Activated T-helper 1 cell treated with anti-CD3 and anti-CD28 coated beads, Interleukin-2, amount 50 U/mL, for 16 hours (primary cell): ENCODE results near the gene ZSCAN25.
"Not testable (repeated sequence)": the region's sequence is repeated elsewhere in the genome, so short reads cannot be mapped to it uniquely, and the experiment has no call there.

Source experiments
- DNase-seq, 2 donors: peaks; one replicate each; pipeline ENCODE4 v3.0.0-alpha.2; 2020; ENCODE audit warnings: low read depth in 1 of 2, low spot score in 1 of 2

Gene ZSCAN25

GRCh38 chr7:99616359-99617191 is at the start of gene ZSCAN25:
Gene ZSCAN25, plus strand, starts transcription at chr7:99616946. Its CDS starts 2,661 bp downstream, at chr7:99619607.
- peak; percentile 73 to 75 for DNase-seq

GRCh38 chr7:99568770-99569169 is 48.0 kb upstream of the ZSCAN25 start:
- not testable (repeated sequence) for DNase-seq

- no peak for DNase-seq
Measured at GRCh38 chr7:99571768-99572167, 45.0 kb upstream of the ZSCAN25 start.

GRCh38 chr7:99573257-99573656 is 43.5 kb upstream of the ZSCAN25 start:
- DNase-seq: no peak

- no peak for DNase-seq
Measured at GRCh38 chr7:99576251-99576650, 40.5 kb upstream of the ZSCAN25 start.

- no peak for DNase-seq
Measured at GRCh38 chr7:99579281-99579955, 37.3 kb upstream of the ZSCAN25 start.

- DNase-seq: peak in 1 of 2 donors; percentile 43
Measured at GRCh38 chr7:99579956-99580777, 36.6 kb upstream of the ZSCAN25 start.

- DNase-seq: not testable (repeated sequence)
Measured at GRCh38 chr7:99580778-99581332, 35.9 kb upstream of the ZSCAN25 start.

GRCh38 chr7:99588868-99589267 is 27.9 kb upstream of the ZSCAN25 start:
- DNase-seq: no peak

- no peak for DNase-seq
Measured at GRCh38 chr7:99594948-99595745, 21.6 kb upstream of the ZSCAN25 start.

- DNase-seq: no peak
Measured at GRCh38 chr7:99596408-99596955, 20.3 kb upstream of the ZSCAN25 start.

GRCh38 chr7:99597762-99598501 is 18.8 kb upstream of the ZSCAN25 start, which contains the start of gene TMEM225B:
Gene TMEM225B, plus strand, starts transcription at chr7:99598267. Its CDS starts 6,122 bp downstream, at chr7:99604389.
- DNase-seq: no peak

GRCh38 chr7:99599836-99600235 is 16.9 kb upstream of the ZSCAN25 start:
- no peak for DNase-seq

GRCh38 chr7:99601656-99602310 is 15.0 kb upstream of the ZSCAN25 start:
- no peak for DNase-seq

GRCh38 chr7:99605527-99605926 is 11.2 kb upstream of the ZSCAN25 start:
- DNase-seq: no peak

GRCh38 chr7:99606531-99606930 is 10.2 kb upstream of the ZSCAN25 start:
- no peak for DNase-seq

GRCh38 chr7:99607548-99607947 is 9.2 kb upstream of the ZSCAN25 start:
- DNase-seq: no peak

- DNase-seq: no peak
Measured at GRCh38 chr7:99614495-99614894, 2.3 kb upstream of the ZSCAN25 start.

- no peak for DNase-seq
Measured at GRCh38 chr7:99615989-99616358, 772 bp upstream of the ZSCAN25 start.
